IMR-90 (cell line): Measurements from ENCODE around the gene ZDHHC8. TPM values are rescaled to one million over a fixed set of nuclear protein-coding genes. Genes with fewer than 3 reads are reported as not detected.

ENCODE experiments used
- ATAC-seq: fragments of 200-7000 bp; cut with Tn5 transposase; 2 replicates; pipeline ENCODE4 v1.9.1; 2020; ENCODE audit warnings: low read depth, mild to moderate bottlenecking, moderate library complexity
- BruUV-seq: library from RNA; stranded (reverse); fragments of 400-500 nt; replicated peaks from 2 replicates; lab custom pipeline; 2021; lab: Mats Ljungman, UMichigan
- CTCF ChIA-PET: fragments of 300-600 bp; formaldehyde crosslinking; extraction: SDS; loops from one replicate; lab custom pipeline; 2021; ENCODE audit warnings: antibody characterized with exemption; lab: Yijun Ruan, JAX
- POLR2A ChIA-PET: fragments of 300-600 bp; sonication (Branson Sonifier 250); formaldehyde crosslinking; loops from one replicate; lab custom pipeline; 2022; ENCODE audit warnings: antibody characterized with exemption; ENCODE audit not compliant: unreplicated experiment; lab: Charles Lee
- DNase-seq: peaks from one replicate; pipeline ENCODE4 v3.0.0; 2013
- H2AFZ ChIP-seq: replicated peaks from 2 replicates; pipeline ENCODE3; 2013; ENCODE audit warnings: low read length, mild to moderate bottlenecking; ENCODE audit not compliant: poor library complexity
- H2AK5ac ChIP-seq: 2 replicates; pipeline ENCODE4 v1.6.1; 2013; ENCODE audit warnings: low read depth, low read length, inconsistent platforms
- H2AK9ac ChIP-seq: replicated peaks from 2 replicates; pipeline ENCODE3; 2013; ENCODE audit warnings: mild to moderate bottlenecking, low read depth, low read length, moderate library complexity; ENCODE audit not compliant: poor library complexity
- H2BK120ac ChIP-seq: 2 replicates; pipeline ENCODE4 v1.6.1; 2013; ENCODE audit warnings: low read depth, low read length, inconsistent platforms
- H2BK15ac ChIP-seq: 3 replicates; pipeline ENCODE4 v1.6.1; 2013; ENCODE audit warnings: low read depth, low read length, inconsistent platforms
- H2BK20ac ChIP-seq: 2 replicates; pipeline ENCODE4 v1.6.1; 2013; ENCODE audit warnings: low read depth, mild to moderate bottlenecking, inconsistent platforms, low read length, moderate library complexity
- H2BK5ac ChIP-seq: 2 replicates; pipeline ENCODE4 v1.6.1; 2013; ENCODE audit warnings: mild to moderate bottlenecking, low read depth, low read length, inconsistent platforms; ENCODE audit not compliant: poor library complexity, severe bottlenecking
- H3K14ac ChIP-seq: replicated peaks from 2 replicates; pipeline ENCODE4 v1.6.1; 2013; ENCODE audit warnings: low read depth, low read length, inconsistent platforms
- H3K18ac ChIP-seq: 2 replicates; pipeline ENCODE4 v1.6.1; 2013; ENCODE audit warnings: low read depth, low read length, control low read depth
- H3K23ac ChIP-seq: 2 replicates; pipeline ENCODE4 v1.6.1; 2013; ENCODE audit warnings: low read depth, low read length, inconsistent platforms
- H3K27ac ChIP-seq: 2 replicates; pipeline ENCODE4 v1.5.1; 2013; ENCODE audit warnings: mild to moderate bottlenecking, control low read depth, low read length; ENCODE audit not compliant: insufficient read depth
- H3K27me3 ChIP-seq: 2 replicates; pipeline ENCODE4 v1.6.1; 2013; ENCODE audit warnings: low read length; ENCODE audit not compliant: control insufficient read depth, insufficient read depth
- H3K36me3 ChIP-seq: 2 replicates; pipeline ENCODE4 v1.6.1; 2013; ENCODE audit warnings: low read length, mixed read lengths; ENCODE audit not compliant: control insufficient read depth, insufficient read depth
- H3K4ac ChIP-seq: 2 replicates; pipeline ENCODE4 v1.6.1; 2013; ENCODE audit warnings: low read depth, low read length, inconsistent platforms
- H3K4me1 ChIP-seq: 2 replicates; pipeline ENCODE4 v1.6.1; 2013; ENCODE audit warnings: low read length, mixed read lengths; ENCODE audit not compliant: control insufficient read depth, insufficient read depth
- H3K4me2 ChIP-seq: 2 replicates; pipeline ENCODE4 v1.6.1; 2013; ENCODE audit warnings: low read depth, mild to moderate bottlenecking, control low read depth, low read length, moderate library complexity
- H3K4me3 ChIP-seq: 2 replicates; pipeline ENCODE4 v1.5.1; 2013; ENCODE audit warnings: low read depth, mild to moderate bottlenecking, control low read depth, low read length, moderate library complexity; ENCODE audit not compliant: insufficient read depth
- H3K56ac ChIP-seq: 2 replicates; pipeline ENCODE4 v1.6.1; 2013; ENCODE audit warnings: low read length, inconsistent platforms; ENCODE audit not compliant: insufficient read depth; ENCODE audit errors: extremely low read depth
- H3K79me1 ChIP-seq, 2 experiments: 2 replicates each; pipeline ENCODE4 v1.6.1; 2013; ENCODE audit warnings: low read length in 2 of 2, inconsistent platforms in 1 of 2, low read depth in 1 of 2
- H3K9ac ChIP-seq: 2 replicates; pipeline ENCODE4 v1.6.1; 2013; ENCODE audit warnings: low read depth, low read length, control low read depth
- H3K9me1 ChIP-seq: 2 replicates; pipeline ENCODE4 v1.6.1; 2013; ENCODE audit warnings: low read length, inconsistent platforms; ENCODE audit not compliant: insufficient read depth
- H3K9me3 ChIP-seq: 2 replicates; pipeline ENCODE4 v1.6.1; 2013; ENCODE audit warnings: low read length; ENCODE audit not compliant: control insufficient read depth, insufficient read depth
- H4K20me1 ChIP-seq: 2 replicates; pipeline ENCODE4 v1.6.1; 2013; ENCODE audit warnings: low read length, inconsistent platforms; ENCODE audit not compliant: insufficient read depth
- H4K5ac ChIP-seq: 2 replicates; pipeline ENCODE4 v1.6.1; 2013; ENCODE audit warnings: mild to moderate bottlenecking, low read depth, low read length, control low read depth
- H4K8ac ChIP-seq, 2 experiments: 2 replicates each; pipeline ENCODE4 v1.6.1; 2013; ENCODE audit warnings: low read depth in 2 of 2, low read length in 2 of 2, control low read depth in 1 of 2, inconsistent platforms in 1 of 2
- H4K91ac ChIP-seq: 2 replicates; pipeline ENCODE4 v1.6.1; 2013; ENCODE audit warnings: low read depth, low read length, inconsistent platforms; ENCODE audit not compliant: insufficient read depth
- CEBPB ChIP-seq: IDR thresholded peaks from 2 replicates; pipeline ENCODE4 v1.6.1; 2012; ENCODE audit warnings: low read depth, low read length, improper control_type of control experiment
- MAZ ChIP-seq: IDR thresholded peaks from 2 replicates; pipeline ENCODE4 v1.6.1; 2012; ENCODE audit warnings: low read depth, mild to moderate bottlenecking, low read length, improper control_type of control experiment, moderate library complexity, borderline replicate concordance
- MXI1 ChIP-seq: IDR thresholded peaks from 2 replicates; pipeline ENCODE4 v1.6.1; 2012; ENCODE audit warnings: low read depth, mild to moderate bottlenecking, low read length, moderate library complexity, borderline replicate concordance
- RCOR1 ChIP-seq: IDR thresholded peaks from 2 replicates; pipeline ENCODE4 v1.6.1; 2012; ENCODE audit warnings: mild to moderate bottlenecking, low read length, improper control_type of control experiment; ENCODE audit not compliant: insufficient replicate concordance
- RFX5 ChIP-seq: IDR thresholded peaks from 2 replicates; pipeline ENCODE4 v1.8.0; 2012; ENCODE audit warnings: low read depth, mild to moderate bottlenecking, low read length, moderate library complexity
- USF2 ChIP-seq: fragments of 150-350 bp; IDR thresholded peaks from 2 replicates; pipeline ENCODE4 v1.6.1; 2017; ENCODE audit warnings: mild to moderate bottlenecking, antibody characterized with exemption, low read length, low read depth
- WGBS, 2 experiments: methylation state at CpG; one replicate each; pipeline versions ENCODE4 v1.1.5 to v1.1.7; 2013; ENCODE audit warnings: missing lambda C conversion rate in 2 of 2; ENCODE audit not compliant: insufficient read length in 1 of 2; ENCODE audit errors: extremely low coverage in 2 of 2; 5-methylcytosine and 5-hydroxymethylcytosine counted together
- dilution Hi-C: fragments of 300-500 bp; cut with HindIII; formaldehyde crosslinking; loops from one replicate; pipeline ENCODE4 v1.14.3; 2018; ENCODE audit warnings: low sequenced_read_pairs; ENCODE audit not compliant: unreplicated experiment
- in situ Hi-C: fragments of 300-500 bp; cut with MboI; formaldehyde crosslinking; loops from 3 replicates; pipeline ENCODE4 v1.14.3; 2019; ENCODE audit warnings: low sequenced_read_pairs, inconsistent platforms, mixed read lengths
- intact Hi-C: fragments of 100-400 bp; cut with micrococcal nuclease; formaldehyde crosslinking; loops from 2 replicates; pipeline ENCODE4 v1.10.0; 2022
- polyA plus RNA-seq, 3 experiments: library from polyadenylated mRNA; depleted of rRNA; stranded (reverse); fragments of >200 nt; gene quantifications; 2 replicates each; pipeline ENCODE4 v1.2.3, GENCODE V29; 2012; ENCODE audit warnings: low replicate concordance in 1 of 3
- total RNA-seq: library from RNA; depleted of rRNA; stranded (reverse); fragments of >200 nt; gene quantifications from 2 replicates; pipeline ENCODE4 v1.2.3, GENCODE V29; 2012

Gene ZDHHC8
- total and polyA plus RNA-seq, 2 of the 4 experiments (the other 2 are of a cell fraction), result 2.5 to 72.6 TPM

- 93% methylated on average over 11 of the region's 26 CpGs; no CpG with 5 or more reads in 1 of the 2 experiments for WGBS, 2 experiments
- H3K27ac ChIP-seq, result no peak overlapping the region
- H3K4me3 ChIP-seq, result no peak overlapping the region
- H4K20me1 ChIP-seq, result peaks cover 26% of the 10 kb centered on the region
- H3K56ac ChIP-seq, result no peak overlapping the region
- H2AK9ac ChIP-seq, result peak overlapping the region; percentile 43
- no peak overlapping the region for H2BK15ac ChIP-seq
- no peaks in the 10 kb centered on the region for H3K27me3 ChIP-seq
- no peaks in the 10 kb centered on the region for H3K9me1 ChIP-seq
- no peak overlapping the region for H3K23ac ChIP-seq
- H3K36me3 ChIP-seq, result peaks cover 70% of the 10 kb centered on the region
- no peak overlapping the region for H4K5ac ChIP-seq
- H2BK20ac ChIP-seq, result no peak overlapping the region
- ATAC-seq (no peak), DNase-seq (no peak)
- H3K14ac ChIP-seq, result no peak overlapping the region
- no peak overlapping the region for H2AK5ac ChIP-seq
- H3K4me2 ChIP-seq, result no peak overlapping the region
- no peak overlapping the region for H3K18ac ChIP-seq
- no peak overlapping the region for H4K91ac ChIP-seq
- H3K79me1 ChIP-seq, result peaks cover 11 to 32% of the 10 kb centered on the region in 2 experiments; a peak in 3 of 4 replicates
- BruUV-seq, result no TSS peak
- ChIA-PET POLR2A (no interaction called here), CTCF (no interaction called here)
- H3K4me1 ChIP-seq, result peaks cover 2% of the 10 kb centered on the region; the same call in 1 of the 2 replicates
- H2BK5ac ChIP-seq, result no peak overlapping the region
- dilution Hi-C loops (no loop called here), intact Hi-C loops (no loop called here), in situ Hi-C loops (no loop called here)
- H3K9ac ChIP-seq, result no peak overlapping the region
- H2AFZ ChIP-seq, result no peak overlapping the region
- no peaks in the 10 kb centered on the region for H3K9me3 ChIP-seq
- H4K8ac ChIP-seq, result no peak overlapping the region
- H3K4ac ChIP-seq, result no peak overlapping the region
- no peak for TF ChIP-seq MAZ
- no peak for TF ChIP-seq USF2
- TF ChIP-seq RFX5, result no peak
- no peak for TF ChIP-seq RCOR1
- no peak for TF ChIP-seq MXI1
- no peak for TF ChIP-seq CEBPB
- H2BK120ac ChIP-seq, result no peak overlapping the region
Observed at GRCh38 chr22:20112623-20113511, 18.7 kb upstream of the ZDHHC8 start.
